SH-SY5Y (cell line): Measurements from ENCODE around the gene NEO1.

Experiments used
- GATA2 ChIP-seq: IDR thresholded peaks from 2 replicates; pipeline ENCODE4 v1.6.1; 2011; ENCODE audit warnings: mild to moderate bottlenecking, low read depth, low read length
- GATA3 ChIP-seq: IDR thresholded peaks from 2 replicates; pipeline ENCODE4 v1.6.1; 2011; ENCODE audit warnings: low read depth, mild to moderate bottlenecking, low read length, moderate library complexity

DNA sequence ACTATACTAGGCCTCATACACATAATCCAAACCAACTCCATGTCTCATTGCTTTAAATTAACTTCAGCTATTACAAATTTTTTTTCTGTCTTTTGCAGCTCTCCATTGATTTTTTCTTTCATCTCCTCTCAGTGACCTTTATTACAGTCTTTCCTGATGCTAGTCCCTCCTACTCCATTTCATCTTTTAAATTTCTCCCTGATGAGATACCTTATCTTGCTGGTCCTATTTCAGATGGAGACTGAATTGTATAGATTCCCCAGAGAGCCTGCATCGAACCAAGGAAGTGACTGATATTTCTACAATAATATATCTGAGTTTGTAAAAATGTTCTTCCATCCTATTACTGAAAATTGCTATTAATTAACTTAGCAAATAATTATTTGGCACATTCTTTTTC, 45.7 kb upstream of the NEO1 start:
- no peak for TF ChIP-seq GATA2
- TF ChIP-seq GATA3: no peak
